Naive B cell (primary cell): ENCODE data around the gene TUB. TPM values are rescaled to one million over a fixed set of nuclear protein-coding genes. Genes with fewer than 3 reads are reported as not detected.

ENCODE experiments used
- ATAC-seq, 2 donors: fragments of 150-1000 bp; cut with Tn5 transposase; 2 replicates each; pipeline ENCODE4 v1.10.0; 2021; ENCODE audit warnings: low read depth in 2 of 2, mild to moderate bottlenecking in 2 of 2, moderate library complexity in 2 of 2
- DNase-seq: peaks from one replicate; pipeline ENCODE4 v3.0.0; 2022
- H3K27ac Mint-ChIP-seq, 6 donors: one replicate each; pipeline ENCODE4 v1.8.0; 2020 to 2022; ENCODE audit warnings: mild to moderate bottlenecking in 6 of 6, mixed read lengths in 6 of 6, moderate library complexity in 5 of 6, inconsistent platforms in 2 of 6
- H3K27me3 Mint-ChIP-seq, 3 donors: one replicate each; pipeline ENCODE4 v1.8.0; 2021 to 2022; ENCODE audit warnings: mixed read lengths in 3 of 3, mild to moderate bottlenecking in 1 of 3
- H3K36me3 Mint-ChIP-seq, 2 donors: one replicate each; pipeline ENCODE4 v1.8.0; 2020 to 2022; ENCODE audit warnings: mixed read lengths in 2 of 2, inconsistent platforms in 1 of 2, mild to moderate bottlenecking in 1 of 2
- H3K4me1 Mint-ChIP-seq, 3 donors: one replicate each; pipeline ENCODE4 v1.8.0; 2020 to 2022; ENCODE audit warnings: mixed read lengths in 3 of 3, inconsistent platforms in 1 of 3, mild to moderate bottlenecking in 1 of 3, moderate library complexity in 1 of 3
- H3K4me3 Mint-ChIP-seq, 8 donors: one replicate each; pipeline ENCODE4 v1.8.0; 2020 to 2022; ENCODE audit warnings: mild to moderate bottlenecking in 8 of 8, mixed read lengths in 8 of 8, moderate library complexity in 8 of 8, inconsistent platforms in 2 of 8
- H3K9me3 Mint-ChIP-seq, 7 donors: one replicate each; pipeline ENCODE4 v1.8.0; 2020 to 2022; ENCODE audit warnings: mixed read lengths in 7 of 7, mild to moderate bottlenecking in 5 of 7, inconsistent platforms in 2 of 7, moderate library complexity in 1 of 7
- polyA plus RNA-seq, 6 donors: library from polyadenylated mRNA; unstranded; fragments of 300-500 nt; fragmentation: Illumina TruSeq; gene quantifications; one replicate each; pipeline ENCODE4 v1.2.3, GENCODE V29; 2021; ENCODE audit warnings: low read depth in 6 of 6

TUB gene
- polyA plus RNA-seq, 6 donors from 2014 or later: 0.05 to 0.12 (median 0.11) TPM; not detected in 3

DNA sequence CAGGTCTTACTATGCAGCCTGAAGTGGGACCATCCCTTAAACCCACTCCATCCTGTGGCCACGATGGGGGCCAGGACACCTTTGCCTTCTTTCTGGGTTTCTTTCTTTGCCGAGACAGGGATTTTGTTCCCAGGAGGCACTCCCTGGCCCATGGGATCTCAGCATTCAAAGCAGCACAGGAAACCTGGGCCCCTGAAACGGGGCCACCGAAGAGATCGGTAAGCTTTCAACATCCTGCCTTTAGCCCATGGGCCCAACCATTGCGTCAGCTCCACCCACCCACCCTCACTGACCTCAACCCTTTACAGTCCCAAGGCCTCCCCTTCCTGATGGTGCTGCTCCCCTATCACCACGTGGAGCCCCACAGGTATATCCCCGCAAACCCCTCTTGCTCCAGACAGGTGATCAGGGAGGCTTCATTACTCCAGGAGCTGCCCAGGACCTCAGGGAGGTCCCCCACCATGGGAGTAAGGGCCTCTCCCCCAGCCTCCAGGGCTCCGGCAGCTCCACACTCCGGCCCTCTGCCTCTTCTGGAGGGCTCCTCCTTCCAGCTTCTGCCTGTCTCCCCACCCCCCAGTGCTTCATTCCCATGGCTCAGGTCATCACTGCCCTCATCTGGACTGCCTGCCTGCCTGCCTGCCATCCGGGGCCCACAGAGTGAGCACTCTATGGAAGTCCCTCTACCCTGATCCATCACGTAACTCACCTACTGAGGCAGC lies 42.0 kb upstream of the TUB start:
- Mint-ChIP-seq H3K27ac (no peak overlapping the region), H3K4me3 (no peak overlapping the region), H3K9me3 (no peaks in the 10 kb centered on the region), H3K36me3 (no peaks in the 10 kb centered on the region), H3K27me3 (peaks cover 31 to 45% (median 36%) of the 10 kb centered on the region in 3 donors), H3K4me1 (no peaks in the 10 kb centered on the region)
- DNase-seq: no peak
- no peak for ATAC-seq

- Mint-ChIP-seq H3K36me3 (no peaks in the 10 kb centered on the region), H3K27ac (no peak overlapping the region), H3K27me3 (peaks cover 29 to 41% (median 37%) of the 10 kb centered on the region in 3 donors), H3K9me3 (no peaks in the 10 kb centered on the region), H3K4me3 (no peak overlapping the region), H3K4me1 (no peaks in the 10 kb centered on the region)
- ATAC-seq: no peak
- DNase-seq: no peak
These were observed 41.3 kb upstream of the TUB start for GRCh38 chr11:8039530-8040260.

- no peak for ATAC-seq
- no peaks in the 10 kb centered on the region for H3K36me3 Mint-ChIP-seq
- no peak overlapping the region for H3K4me3 Mint-ChIP-seq
- no peak overlapping the region for H3K27ac Mint-ChIP-seq
- DNase-seq: no peak
- H3K27me3 Mint-ChIP-seq: peaks cover 33 to 48% (median 37%) of the 10 kb centered on the region in 3 donors
- no peaks in the 10 kb centered on the region for H3K4me1 Mint-ChIP-seq
- no peaks in the 10 kb centered on the region for H3K9me3 Mint-ChIP-seq
These were observed 40.6 kb upstream of the TUB start for GRCh38 chr11:8040261-8040920.

DNA sequence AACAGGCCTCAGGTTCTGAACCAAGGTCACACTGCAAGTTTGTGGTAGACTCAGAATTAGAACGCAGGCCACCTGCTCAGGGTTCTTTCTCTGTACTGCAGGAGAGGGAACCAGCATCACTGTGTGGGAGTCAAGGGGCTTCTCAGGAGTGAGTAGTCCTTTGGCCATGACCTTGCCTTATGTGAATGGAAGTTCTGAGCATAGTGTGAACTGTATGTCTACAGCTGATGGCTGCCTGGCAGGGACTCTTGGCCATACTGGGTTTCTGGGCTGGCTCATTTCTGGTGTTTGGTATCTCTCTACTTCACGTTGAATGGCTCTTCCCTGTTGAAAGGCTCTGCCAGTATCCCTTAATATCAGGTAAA lies 40.1 kb upstream of the TUB start:
- Mint-ChIP-seq H3K4me3 (no peak overlapping the region), H3K4me1 (no peaks in the 10 kb centered on the region), H3K27ac (no peak overlapping the region), H3K9me3 (no peaks in the 10 kb centered on the region), H3K36me3 (no peaks in the 10 kb centered on the region), H3K27me3 (peaks cover 33 to 53% (median 38%) of the 10 kb centered on the region in 3 donors)
- ATAC-seq (no peak), DNase-seq (no peak)

DNA sequence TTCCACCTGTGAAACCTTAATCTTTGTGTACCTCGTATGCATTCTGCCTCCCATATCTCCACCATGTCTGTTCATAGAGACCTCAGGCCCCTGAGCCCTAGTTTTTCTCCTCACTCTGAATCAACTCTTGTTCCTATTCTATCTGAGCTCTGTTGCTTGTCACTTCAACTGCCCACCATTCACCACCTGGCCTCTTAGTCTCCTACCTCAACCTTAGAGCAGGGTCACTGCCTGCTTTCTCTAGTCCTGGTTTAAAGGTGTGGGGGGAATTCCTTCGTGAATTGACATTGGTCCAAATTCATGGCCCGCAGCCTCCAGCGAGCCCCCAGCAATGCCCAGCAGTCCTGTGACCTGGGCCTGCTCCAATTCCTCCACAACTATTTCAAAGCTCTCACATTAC lies 39.4 kb upstream of the TUB start:
- H3K9me3 Mint-ChIP-seq: no peaks in the 10 kb centered on the region
- ATAC-seq: no peak
- peaks cover 38 to 57% (median 39%) of the 10 kb centered on the region in 3 donors for H3K27me3 Mint-ChIP-seq

DNA sequence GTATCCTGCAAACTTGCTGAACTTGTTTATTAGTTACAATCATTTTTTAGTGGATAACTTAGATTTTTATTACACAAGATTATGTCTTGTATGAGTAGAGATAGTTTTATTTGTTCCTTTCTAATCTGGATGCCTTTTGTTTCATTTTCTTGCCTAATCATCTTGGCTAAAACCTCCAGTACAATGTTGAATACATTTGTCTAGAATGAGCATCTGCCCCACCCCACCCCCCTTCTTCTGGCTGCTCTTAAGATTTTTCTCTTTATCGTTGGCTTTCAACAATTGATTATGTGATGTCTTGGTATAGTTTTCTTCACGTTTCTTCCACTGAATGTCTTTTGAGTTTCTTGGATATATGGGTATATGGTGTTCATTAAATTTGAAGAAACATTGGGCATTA lies 37.3 kb upstream of the TUB start:
- Mint-ChIP-seq H3K4me1 (no peaks in the 10 kb centered on the region), H3K9me3 (no peaks in the 10 kb centered on the region), H3K4me3 (no peak overlapping the region), H3K36me3 (no peaks in the 10 kb centered on the region), H3K27ac (no peak overlapping the region), H3K27me3 (peaks cover 30 to 48% (median 39%) of the 10 kb centered on the region in 3 donors)
- ATAC-seq (no peak), DNase-seq (no peak)

More for the DNA sequence above, 39.4 kb upstream of the TUB start:
- Mint-ChIP-seq H3K36me3 (no peaks in the 10 kb centered on the region), H3K4me3 (no peak overlapping the region), H3K27ac (no peak overlapping the region), H3K4me1 (no peaks in the 10 kb centered on the region)
- no peak for DNase-seq

GRCh38 chr11:8045839-8046238 lies 35.2 kb upstream of the TUB start:
- H3K36me3 Mint-ChIP-seq: no peaks in the 10 kb centered on the region
- H3K27ac Mint-ChIP-seq: no peak overlapping the region
- no peak for ATAC-seq
- H3K4me3 Mint-ChIP-seq: no peak overlapping the region
- H3K9me3 Mint-ChIP-seq: no peaks in the 10 kb centered on the region
- H3K4me1 Mint-ChIP-seq: no peaks in the 10 kb centered on the region
- H3K27me3 Mint-ChIP-seq: peaks cover 25 to 43% (median 40%) of the 10 kb centered on the region in 3 donors
- no peak for DNase-seq

GRCh38 chr11:8047382-8047781 lies 33.6 kb upstream of the TUB start:
- Mint-ChIP-seq H3K27ac (no peak overlapping the region), H3K9me3 (no peaks in the 10 kb centered on the region), H3K4me3 (no peak overlapping the region), H3K4me1 (no peaks in the 10 kb centered on the region), H3K36me3 (no peaks in the 10 kb centered on the region), H3K27me3 (peaks cover 23 to 40% (median 34%) of the 10 kb centered on the region in 3 donors)
- no peak for DNase-seq
- no peak for ATAC-seq

GRCh38 chr11:8049084-8049483 lies 31.9 kb upstream of the TUB start:
- ATAC-seq (no peak), DNase-seq (no peak)
- Mint-ChIP-seq H3K36me3 (no peaks in the 10 kb centered on the region), H3K4me1 (no peaks in the 10 kb centered on the region), H3K9me3 (no peaks in the 10 kb centered on the region), H3K27me3 (peaks cover 17 to 41% (median 34%) of the 10 kb centered on the region in 3 donors), H3K27ac (no peak overlapping the region), H3K4me3 (no peak overlapping the region)

- no peaks in the 10 kb centered on the region for H3K36me3 Mint-ChIP-seq
These were observed 25.7 kb upstream of the TUB start for GRCh38 chr11:8055091-8055835.

GRCh38 chr11:8055836-8056526 lies 25.0 kb upstream of the TUB start:
- no peak for ATAC-seq
- no peak overlapping the region for H3K27ac Mint-ChIP-seq

More at GRCh38 chr11:8055091-8055835, 25.7 kb upstream of the TUB start:
- Mint-ChIP-seq H3K4me3 (no peak overlapping the region), H3K4me1 (no peaks in the 10 kb centered on the region), H3K27ac (peak overlapping the region in 1 of 6 donors; percentile 76), H3K27me3 (peaks cover 18 to 44% (median 20%) of the 10 kb centered on the region in 3 donors), H3K9me3 (no peaks in the 10 kb centered on the region)
- no peak for DNase-seq
- no peak for ATAC-seq

DNA sequence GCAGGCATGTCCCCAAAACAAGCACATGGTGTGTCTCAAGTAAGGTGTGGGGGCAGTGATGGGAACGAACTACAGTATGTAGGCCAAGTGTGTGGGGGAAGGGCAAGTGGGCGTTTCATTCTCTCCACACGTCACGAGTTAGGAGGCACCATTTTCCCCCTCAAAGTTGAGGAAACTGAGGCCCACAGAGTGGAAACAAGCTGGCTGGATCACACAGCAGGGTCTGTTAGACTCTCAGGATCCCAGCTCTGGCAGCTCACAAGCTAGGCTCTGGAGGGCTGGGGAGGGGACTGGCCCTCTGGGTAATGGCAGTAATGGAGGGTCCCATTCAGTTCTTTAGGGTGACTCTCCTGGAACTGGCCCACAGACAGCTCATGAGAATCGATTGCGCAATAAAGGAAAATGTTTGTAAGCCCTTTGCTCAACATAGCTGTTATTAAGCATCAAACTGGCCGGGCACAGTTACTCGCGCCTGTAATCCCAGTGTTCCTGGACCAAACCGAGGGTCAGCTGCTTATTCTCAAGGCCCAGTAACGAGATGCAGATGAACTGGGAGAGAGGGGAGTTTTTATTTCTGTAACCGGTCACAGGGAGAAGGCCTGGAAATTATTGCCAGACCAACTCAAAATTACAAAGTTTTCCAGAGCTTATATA lies 24.1 kb upstream of the TUB start:
- H3K9me3 Mint-ChIP-seq: no peaks in the 10 kb centered on the region
- no peaks in the 10 kb centered on the region for H3K4me1 Mint-ChIP-seq
- no peak for DNase-seq
- no peak overlapping the region for H3K4me3 Mint-ChIP-seq
- H3K27me3 Mint-ChIP-seq: peaks cover 12 to 37% (median 17%) of the 10 kb centered on the region in 3 donors
- no peak overlapping the region for H3K27ac Mint-ChIP-seq
- H3K36me3 Mint-ChIP-seq: no peaks in the 10 kb centered on the region
- ATAC-seq: no peak

More at GRCh38 chr11:8055836-8056526, 25.0 kb upstream of the TUB start:
- Mint-ChIP-seq H3K27me3 (peaks cover 14 to 37% (median 18%) of the 10 kb centered on the region in 3 donors), H3K9me3 (no peaks in the 10 kb centered on the region), H3K4me1 (no peaks in the 10 kb centered on the region), H3K36me3 (no peaks in the 10 kb centered on the region), H3K4me3 (peak overlapping the region in 1 of 8 donors; percentile 18)
- DNase-seq: no peak
